B cell (primary cell): ENCODE results near the gene SEMA4C.

Experiments used
- EZH2 ChIP-seq: IDR thresholded peaks from 2 replicates; pipeline ENCODE4 v1.6.1; 2012; ENCODE audit warnings: borderline replicate concordance, low read depth, mild to moderate bottlenecking, moderate library complexity, low read length; ENCODE audit not compliant: insufficient read depth, poor library complexity, severe bottlenecking
- TF ChIP-seq, protein P1 (sequence below): fragments of 200-600 bp; IDR thresholded peaks from one replicate; pipeline ENCODE4 v1.8.0; 2022; ENCODE audit warnings: antibody characterized with exemption, mild to moderate bottlenecking

DNA sequence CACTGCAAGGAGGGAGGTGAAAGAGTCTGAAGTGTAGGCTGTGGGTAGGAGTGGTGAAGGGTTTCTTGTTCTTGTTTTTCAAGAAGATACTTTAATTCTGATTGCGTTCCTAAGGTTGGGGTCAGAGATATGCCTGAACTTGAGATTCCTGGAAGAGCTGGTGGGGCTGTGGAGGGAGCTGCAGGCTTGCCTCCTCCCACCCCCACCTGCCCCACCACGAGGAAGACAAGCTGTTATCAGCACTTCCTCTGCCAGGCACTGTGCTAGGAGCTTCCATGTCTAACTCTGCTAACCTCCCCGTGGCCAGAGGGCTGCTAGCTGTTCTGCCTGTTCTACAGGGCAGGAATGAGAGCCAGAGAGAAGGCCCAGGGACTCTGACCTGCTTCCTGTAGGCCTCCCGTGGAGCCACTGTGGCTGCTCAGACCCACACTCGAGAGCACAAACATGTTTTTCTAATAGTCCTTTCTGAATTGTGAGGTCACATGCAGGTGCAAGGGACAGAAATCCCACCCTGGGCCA is 39.8 kb downstream of the SEMA4C start:
- TF ChIP-seq, protein P1, sequence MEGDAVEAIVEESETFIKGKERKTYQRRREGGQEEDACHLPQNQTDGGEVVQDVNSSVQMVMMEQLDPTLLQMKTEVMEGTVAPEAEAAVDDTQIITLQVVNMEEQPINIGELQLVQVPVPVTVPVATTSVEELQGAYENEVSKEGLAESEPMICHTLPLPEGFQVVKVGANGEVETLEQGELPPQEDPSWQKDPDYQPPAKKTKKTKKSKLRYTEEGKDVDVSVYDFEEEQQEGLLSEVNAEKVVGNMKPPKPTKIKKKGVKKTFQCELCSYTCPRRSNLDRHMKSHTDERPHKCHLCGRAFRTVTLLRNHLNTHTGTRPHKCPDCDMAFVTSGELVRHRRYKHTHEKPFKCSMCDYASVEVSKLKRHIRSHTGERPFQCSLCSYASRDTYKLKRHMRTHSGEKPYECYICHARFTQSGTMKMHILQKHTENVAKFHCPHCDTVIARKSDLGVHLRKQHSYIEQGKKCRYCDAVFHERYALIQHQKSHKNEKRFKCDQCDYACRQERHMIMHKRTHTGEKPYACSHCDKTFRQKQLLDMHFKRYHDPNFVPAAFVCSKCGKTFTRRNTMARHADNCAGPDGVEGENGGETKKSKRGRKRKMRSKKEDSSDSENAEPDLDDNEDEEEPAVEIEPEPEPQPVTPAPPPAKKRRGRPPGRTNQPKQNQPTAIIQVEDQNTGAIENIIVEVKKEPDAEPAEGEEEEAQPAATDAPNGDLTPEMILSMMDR = no peak
- TF ChIP-seq EZH2 = no peak
